ENCODE data around the gene EFNA2. TPM values are rescaled to one million over a fixed set of nuclear protein-coding genes. Genes with fewer than 3 reads are reported as not detected.

Gene EFNA2
- total and polyA plus RNA-seq, 2 of the 4 experiments (the other 2 are of a cell fraction), result not detected

- TF ChIP-seq MAZ (IDR thresholded peaks at IDR 0.05; ENCODE audit: borderline replicate concordance, low read depth, low read length), result 0 out of 2 replicates have a peak, but pooled peaks have one; percentile 26
- no peak for TF ChIP-seq RFX5 (IDR thresholded peaks at IDR 0.05; ENCODE audit: low read depth, low read length)
- 0 out of 2 replicates have a peak, but pooled peaks have one; percentile 9 for TF ChIP-seq MXI1 (IDR thresholded peaks at IDR 0.05; ENCODE audit: borderline replicate concordance, low read depth, low read length)
Measured at GRCh38 chr19:1243768-1244692, 41.6 kb upstream of the EFNA2 start (continued).

Measured in IMR-90 (cell line).